GM12864 (cell line): ENCODE measurements around the gene MYRIP.

Experiments used
- DNase-seq: peaks from one replicate; pipeline ENCODE4 v3.0.0-alpha.2; 2011; ENCODE audit warnings: low read depth
- H3K4me3 ChIP-seq: 2 replicates; pipeline ENCODE4 v1.5.1; 2011; ENCODE audit warnings: mild to moderate bottlenecking, low read depth, low read length, control low read depth
- TF ChIP-seq, protein P1 (sequence below): IDR thresholded peaks from 2 replicates; pipeline ENCODE4 v1.5.1; 2011; ENCODE audit warnings: low read depth, mild to moderate bottlenecking, moderate library complexity, low read length, control low read depth, inconsistent platforms; ENCODE audit errors: missing control alignments

Gene MYRIP

GRCh38 chr3:40292637-40293349 is 483.4 kb downstream of the MYRIP start:
- DNase-seq, result no peak
- no peak overlapping the region for H3K4me3 ChIP-seq
- TF ChIP-seq, protein P1, sequence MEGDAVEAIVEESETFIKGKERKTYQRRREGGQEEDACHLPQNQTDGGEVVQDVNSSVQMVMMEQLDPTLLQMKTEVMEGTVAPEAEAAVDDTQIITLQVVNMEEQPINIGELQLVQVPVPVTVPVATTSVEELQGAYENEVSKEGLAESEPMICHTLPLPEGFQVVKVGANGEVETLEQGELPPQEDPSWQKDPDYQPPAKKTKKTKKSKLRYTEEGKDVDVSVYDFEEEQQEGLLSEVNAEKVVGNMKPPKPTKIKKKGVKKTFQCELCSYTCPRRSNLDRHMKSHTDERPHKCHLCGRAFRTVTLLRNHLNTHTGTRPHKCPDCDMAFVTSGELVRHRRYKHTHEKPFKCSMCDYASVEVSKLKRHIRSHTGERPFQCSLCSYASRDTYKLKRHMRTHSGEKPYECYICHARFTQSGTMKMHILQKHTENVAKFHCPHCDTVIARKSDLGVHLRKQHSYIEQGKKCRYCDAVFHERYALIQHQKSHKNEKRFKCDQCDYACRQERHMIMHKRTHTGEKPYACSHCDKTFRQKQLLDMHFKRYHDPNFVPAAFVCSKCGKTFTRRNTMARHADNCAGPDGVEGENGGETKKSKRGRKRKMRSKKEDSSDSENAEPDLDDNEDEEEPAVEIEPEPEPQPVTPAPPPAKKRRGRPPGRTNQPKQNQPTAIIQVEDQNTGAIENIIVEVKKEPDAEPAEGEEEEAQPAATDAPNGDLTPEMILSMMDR, result no peak

- DNase-seq, result no peak
- H3K4me3 ChIP-seq, result no peak overlapping the region
- TF ChIP-seq, protein P1, result no peak
Measured at GRCh38 chr3:40294434-40294833, 485.0 kb downstream of the MYRIP start.

- H3K4me3 ChIP-seq, result no peak overlapping the region
- no peak for DNase-seq
- TF ChIP-seq, protein P1, result no peak
Measured at GRCh38 chr3:40298075-40298474, 488.7 kb downstream of the MYRIP start.

DNA sequence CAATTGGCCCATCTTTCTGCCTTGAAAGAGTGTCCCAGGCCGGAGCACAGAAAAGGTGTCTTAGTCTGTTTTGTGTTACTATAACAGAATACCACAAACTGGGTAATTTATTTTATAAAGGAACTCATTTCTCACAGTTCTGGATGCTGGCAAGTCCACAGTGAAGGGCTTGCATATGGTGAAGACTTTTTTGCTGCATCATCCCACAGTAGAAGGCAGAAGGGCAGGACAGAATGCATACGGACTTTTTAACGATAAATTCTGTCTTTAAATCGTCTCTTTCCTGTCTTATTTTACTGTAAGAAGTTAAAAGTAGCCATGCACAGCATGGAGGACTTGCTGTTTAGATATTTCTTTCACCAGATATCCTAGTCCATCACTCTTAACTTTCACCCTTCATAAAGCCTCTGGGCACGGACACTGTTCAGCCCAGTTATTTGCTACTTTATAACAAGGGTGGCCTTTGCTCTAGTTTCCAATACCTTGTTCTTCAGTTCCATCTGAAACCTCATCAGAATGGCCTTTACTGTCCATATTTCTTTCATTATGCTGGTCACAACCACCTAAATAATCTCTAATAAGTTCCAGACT is 489.8 kb downstream of the MYRIP start:
- no peak overlapping the region for H3K4me3 ChIP-seq
- DNase-seq, result no peak
- TF ChIP-seq, protein P1, result no peak

GRCh38 chr3:40299721-40300335 is 490.4 kb downstream of the MYRIP start:
- TF ChIP-seq, protein P1, result no peak
- no peak overlapping the region for H3K4me3 ChIP-seq
- no peak for DNase-seq

GRCh38 chr3:40302784-40303183 is 493.4 kb downstream of the MYRIP start:
- no peak overlapping the region for H3K4me3 ChIP-seq
- TF ChIP-seq, protein P1, result no peak

DNA sequence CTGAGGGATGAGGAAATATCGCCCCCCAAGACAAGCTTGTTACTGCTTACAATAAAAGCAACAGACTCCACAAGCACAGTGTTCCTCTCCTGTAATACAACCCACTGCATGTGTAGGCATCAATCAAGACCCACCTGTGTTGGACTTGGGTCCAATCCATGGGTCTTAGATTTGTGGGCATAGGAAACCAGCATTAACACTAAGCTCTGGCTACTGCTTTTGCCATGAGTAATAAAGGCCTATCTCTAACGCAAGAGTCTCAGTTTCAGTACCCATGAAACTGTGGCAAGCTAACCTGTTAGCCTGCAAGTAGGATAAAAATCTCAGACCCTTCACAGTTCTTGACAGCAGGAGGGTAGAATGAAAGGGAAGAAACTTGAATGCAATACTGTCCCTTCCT is 494.9 kb downstream of the MYRIP start:
- TF ChIP-seq, protein P1, result no peak
- no peak for DNase-seq
- H3K4me3 ChIP-seq, result no peak overlapping the region

More at GRCh38 chr3:40302784-40303183, 493.4 kb downstream of the MYRIP start:
- no peak for DNase-seq
